GM12872 (cell line): Measurements from ENCODE around the gene NEDD4.

Source experiments
- TF ChIP-seq, protein P1 (sequence below): IDR thresholded peaks from 3 replicates; pipeline ENCODE4 v1.5.1; 2011; ENCODE audit warnings: low read depth, mild to moderate bottlenecking, low read length, moderate library complexity; ENCODE audit not compliant: insufficient read depth

The NEDD4 gene

DNA sequence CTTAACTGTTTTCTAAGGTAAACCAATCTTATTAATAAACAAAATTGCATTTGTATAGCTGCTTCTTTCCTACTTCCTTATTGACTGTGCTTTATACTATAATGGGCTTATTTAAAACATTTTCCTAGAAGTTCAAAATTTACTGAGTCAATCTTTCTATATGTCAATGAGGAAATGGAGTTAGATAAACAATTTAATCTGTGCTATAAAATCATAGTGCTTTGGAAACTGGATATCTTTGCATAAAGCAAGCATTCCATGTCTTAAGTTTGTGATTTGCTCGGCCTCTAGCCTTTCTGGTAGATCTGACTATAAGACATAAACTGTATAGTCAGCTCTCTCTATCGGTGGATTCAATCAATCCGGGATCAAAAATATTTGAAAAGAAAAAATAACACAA lies 99.6 kb downstream of the NEDD4 start:
- TF ChIP-seq, protein P1, sequence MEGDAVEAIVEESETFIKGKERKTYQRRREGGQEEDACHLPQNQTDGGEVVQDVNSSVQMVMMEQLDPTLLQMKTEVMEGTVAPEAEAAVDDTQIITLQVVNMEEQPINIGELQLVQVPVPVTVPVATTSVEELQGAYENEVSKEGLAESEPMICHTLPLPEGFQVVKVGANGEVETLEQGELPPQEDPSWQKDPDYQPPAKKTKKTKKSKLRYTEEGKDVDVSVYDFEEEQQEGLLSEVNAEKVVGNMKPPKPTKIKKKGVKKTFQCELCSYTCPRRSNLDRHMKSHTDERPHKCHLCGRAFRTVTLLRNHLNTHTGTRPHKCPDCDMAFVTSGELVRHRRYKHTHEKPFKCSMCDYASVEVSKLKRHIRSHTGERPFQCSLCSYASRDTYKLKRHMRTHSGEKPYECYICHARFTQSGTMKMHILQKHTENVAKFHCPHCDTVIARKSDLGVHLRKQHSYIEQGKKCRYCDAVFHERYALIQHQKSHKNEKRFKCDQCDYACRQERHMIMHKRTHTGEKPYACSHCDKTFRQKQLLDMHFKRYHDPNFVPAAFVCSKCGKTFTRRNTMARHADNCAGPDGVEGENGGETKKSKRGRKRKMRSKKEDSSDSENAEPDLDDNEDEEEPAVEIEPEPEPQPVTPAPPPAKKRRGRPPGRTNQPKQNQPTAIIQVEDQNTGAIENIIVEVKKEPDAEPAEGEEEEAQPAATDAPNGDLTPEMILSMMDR = no peak

DNA sequence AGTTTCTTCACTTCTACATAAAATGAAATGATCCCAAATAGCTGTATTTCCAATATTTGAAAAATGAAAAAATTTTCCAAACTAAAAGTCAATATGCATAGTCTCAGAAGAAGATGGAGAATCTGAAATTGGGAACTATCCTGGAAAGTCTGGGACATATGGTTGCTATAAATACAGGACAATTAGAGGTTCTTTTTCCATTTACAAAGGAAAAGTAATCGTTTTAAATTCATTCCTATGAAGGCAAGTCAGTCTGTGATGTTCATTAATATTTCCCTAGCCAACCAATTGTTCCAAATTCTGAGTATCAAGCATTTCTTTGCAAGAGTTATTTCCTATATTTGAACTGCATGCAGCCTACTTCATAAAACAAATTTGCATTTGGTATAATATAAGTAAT lies 102.2 kb downstream of the NEDD4 start:
- TF ChIP-seq, protein P1 = no peak

DNA sequence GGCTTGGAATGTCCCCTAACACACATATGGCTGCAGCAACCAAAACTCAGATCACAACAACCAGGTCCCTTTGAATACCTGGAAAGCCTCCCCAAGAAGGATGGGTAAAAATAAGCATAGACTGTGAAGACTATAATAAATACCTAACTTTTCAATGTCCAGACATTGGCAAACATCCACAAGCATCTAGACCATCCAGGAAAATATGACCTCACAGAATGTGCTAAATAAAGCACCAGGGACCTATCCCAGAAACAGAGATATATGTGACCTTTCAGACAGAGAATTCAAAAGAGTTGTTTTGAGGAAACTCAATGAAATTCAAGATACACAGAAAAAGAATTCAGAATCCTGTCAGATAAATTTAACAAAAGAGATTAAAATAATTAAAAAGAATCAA lies 109.2 kb downstream of the NEDD4 start:
- TF ChIP-seq, protein P1 = no peak

DNA sequence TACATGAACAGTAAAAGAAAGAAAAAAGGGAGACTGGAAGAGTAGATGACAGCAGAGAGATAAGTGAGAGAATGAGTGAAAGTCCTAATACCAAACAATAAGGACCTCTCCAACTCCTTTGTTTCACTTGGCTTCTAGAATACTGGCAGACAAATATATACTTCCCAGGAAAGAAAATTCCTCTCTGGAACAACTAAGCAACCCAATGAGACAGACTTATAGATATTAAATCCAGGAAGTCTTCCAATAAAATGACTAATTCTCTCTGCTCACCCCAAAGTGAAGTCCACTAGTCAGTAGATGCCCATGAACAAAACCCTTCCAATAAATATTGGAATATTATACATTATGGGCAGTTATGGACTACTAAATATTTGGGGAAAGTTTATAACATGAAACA lies 114.2 kb downstream of the NEDD4 start:
- TF ChIP-seq, protein P1 = no peak

DNA sequence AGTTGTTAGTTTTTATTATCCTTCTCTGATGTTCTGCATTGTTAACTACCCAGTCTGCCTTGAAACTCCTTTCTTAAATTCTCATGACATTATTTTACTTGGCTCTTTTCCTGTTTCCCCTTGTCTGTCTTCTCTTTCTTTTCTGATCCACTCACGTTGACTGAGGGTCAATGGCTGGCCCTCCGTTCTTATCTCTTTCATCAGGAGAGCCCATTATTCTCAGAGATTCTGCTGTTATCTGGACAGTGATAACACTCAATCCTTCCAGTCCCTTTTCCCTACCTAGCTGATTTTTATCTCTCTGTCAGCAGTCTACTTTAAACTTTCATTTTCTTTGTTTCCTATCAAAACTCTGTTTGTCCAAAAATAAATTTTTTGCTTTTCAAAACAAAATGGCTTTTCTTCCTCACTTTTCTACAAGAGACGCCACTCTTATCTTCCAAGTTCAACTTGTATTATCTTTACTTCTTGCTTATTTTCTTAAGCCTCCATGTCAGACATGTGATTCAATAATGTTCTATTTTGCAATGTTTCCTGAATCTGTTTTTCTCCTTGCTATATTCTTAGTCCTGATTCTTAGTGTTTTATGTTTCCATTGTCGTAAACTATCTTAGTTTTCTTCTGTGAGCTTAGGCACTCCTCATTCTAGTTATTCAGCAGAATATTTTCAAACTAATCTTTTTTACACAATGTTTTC lies 120.2 kb downstream of the NEDD4 start:
- TF ChIP-seq, protein P1 = no peak

DNA sequence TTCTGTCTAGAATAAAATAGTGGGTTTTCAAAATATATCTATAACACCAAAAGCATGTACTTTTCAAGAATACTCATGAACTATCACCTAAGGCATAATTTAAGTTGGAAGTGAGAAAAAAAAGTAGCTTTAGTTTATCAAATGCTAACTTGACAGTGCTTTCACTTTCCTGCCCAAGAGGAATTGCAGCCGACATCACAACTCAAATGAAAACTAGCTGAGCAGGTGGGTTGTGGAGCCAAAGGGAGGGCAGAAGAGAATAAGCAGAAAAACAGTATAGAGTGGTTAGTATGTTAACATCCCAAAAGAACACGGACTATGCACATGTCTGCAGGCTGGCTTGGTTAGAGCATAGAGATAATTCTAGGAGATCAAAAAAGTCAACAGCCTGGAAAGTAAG lies 120.9 kb downstream of the NEDD4 start:
- TF ChIP-seq, protein P1 = no peak

DNA sequence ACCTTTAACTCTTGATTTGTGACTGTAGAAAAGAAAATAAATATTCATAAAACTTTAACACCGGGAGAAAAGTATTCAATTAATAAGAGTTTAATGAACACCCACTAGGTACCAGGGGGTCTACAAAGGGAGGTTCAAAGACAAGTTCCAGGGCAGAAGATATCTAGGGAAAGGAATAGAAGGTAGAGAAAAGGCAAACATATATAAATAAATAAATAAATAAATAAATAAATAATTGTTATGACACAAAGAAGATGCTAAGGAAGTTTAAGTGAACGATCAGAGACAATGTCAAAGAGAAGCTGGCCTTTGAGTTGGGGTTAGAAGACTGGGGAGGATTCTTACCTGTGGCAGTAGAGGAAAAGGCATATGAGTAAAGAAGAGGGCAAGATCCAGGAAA lies 123.8 kb downstream of the NEDD4 start:
- TF ChIP-seq, protein P1 = no peak
